NCI-H2081 treated with DMSO at 0.1 percent for 48 hours (cell line): ENCODE results near the gene LSAMP.
"Not testable (repeated sequence)": the region's sequence is repeated elsewhere in the genome, so short reads cannot be mapped to it uniquely, and the experiment has no call there.

Source experiments
- DNase-seq: peaks from one replicate; lab custom pipeline; 2025; lab: John Stamatoyannopoulos, UW

Gene LSAMP

DNA sequence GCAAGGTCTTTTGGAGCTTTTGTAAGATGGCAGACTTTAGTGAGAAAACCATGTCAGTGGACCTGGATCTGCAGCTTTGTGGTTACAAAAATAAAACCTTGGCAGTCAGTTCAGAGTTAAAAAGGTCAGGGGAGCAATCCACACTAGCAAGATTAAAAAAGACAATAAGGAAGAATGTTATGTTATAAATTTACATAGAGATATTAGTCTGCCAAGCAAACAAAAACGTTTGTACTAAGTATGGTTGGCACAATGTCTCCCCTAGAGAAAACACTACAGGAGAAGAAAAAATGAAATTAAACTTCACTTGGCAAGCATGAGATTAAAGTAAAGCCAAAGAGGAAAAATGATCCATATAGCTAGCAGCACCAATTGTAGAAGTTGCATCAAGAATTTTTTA is 205.0 kb downstream of the LSAMP start:
- no peak for DNase-seq

DNA sequence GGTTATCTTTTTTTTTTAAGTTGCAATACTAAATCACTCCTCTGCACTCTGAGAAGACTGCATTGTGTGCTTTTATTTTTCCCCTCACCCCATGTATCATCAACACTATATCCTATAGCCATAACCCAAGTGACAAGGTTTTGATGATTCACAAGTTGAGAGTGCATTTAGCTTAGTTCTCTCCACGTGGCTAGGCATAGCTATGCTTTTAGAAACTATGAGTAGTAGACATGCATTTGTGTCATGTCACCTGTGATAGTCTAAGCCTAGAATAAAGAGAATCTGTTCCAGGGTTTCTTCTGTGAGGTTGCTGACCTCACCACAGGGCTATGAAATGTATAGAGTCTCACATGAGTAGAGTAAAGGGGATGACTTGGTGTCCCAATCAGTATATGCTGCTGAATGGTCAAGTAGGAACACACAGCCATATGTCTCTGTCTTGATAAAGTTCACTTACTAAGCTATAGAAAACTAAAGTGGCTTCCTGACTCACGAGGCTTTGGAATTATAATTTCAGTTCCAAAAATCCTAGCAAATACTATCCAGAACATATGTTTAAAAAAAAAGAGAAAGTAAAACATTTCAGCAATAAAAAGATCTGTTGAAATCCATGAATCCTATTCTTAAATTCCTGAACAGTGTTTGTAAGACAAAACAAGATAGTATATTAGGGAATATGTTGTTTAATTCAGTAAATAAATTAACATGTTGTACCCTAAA is 206.3 kb downstream of the LSAMP start:
- no peak for DNase-seq

DNA sequence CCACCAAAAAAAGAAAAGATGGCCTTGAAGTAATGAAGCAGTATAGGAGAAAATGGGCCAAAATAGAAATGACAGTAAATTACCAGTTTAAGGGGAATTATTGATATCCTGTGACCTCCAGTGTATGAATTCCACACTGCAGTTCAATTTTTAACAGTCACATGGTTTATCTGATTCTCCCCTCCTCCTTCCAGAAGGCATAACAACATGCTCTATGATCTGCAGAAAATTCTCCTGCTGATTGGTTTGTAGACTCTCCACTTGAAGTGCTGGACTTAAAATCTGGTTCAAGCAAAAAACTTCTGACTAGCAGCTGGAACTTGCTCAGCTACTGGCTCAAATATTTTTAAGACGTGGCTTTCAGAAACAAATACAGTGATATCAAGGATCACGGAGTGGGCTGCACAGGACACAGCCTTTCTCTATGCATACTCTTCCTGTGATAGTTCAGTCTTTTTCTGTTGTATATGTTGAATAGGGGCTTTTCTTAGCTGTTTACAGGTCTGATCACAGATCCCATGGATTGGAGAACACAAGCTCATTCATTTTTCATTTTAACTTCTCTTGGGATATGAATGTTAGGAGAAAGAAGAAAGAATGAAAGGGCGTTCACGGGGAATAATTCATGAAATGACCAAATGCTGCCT is 211.5 kb downstream of the LSAMP start:
- DNase-seq: no peak

DNA sequence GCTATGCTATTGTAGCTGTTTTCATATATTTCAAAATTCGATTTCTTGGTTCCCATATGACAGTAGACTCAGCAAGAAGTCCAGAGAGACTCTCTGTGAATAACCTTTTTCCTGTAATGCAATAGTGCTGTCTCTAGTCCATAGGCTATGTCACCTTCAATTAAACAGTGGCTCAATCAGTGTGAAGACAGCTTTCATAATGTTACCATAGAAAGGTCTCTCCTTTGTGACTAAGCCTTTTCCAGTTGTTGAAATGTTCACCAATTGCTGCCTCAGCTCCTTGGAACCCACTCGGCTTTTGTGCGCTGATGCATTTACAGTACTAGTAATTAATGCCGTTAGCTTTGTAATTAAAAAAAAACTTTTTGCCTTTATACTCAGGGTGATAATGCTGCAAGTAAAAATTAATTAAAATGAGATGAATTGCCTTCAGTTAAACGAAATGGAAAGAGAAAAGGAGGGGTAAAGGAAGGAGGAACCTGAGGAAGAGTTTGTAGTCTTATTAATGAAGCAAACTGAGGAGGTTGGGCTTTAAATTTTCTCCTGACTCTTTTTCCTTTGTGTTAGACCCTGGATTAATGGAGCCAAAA is 214.8 kb downstream of the LSAMP start:
- DNase-seq: no peak

DNA sequence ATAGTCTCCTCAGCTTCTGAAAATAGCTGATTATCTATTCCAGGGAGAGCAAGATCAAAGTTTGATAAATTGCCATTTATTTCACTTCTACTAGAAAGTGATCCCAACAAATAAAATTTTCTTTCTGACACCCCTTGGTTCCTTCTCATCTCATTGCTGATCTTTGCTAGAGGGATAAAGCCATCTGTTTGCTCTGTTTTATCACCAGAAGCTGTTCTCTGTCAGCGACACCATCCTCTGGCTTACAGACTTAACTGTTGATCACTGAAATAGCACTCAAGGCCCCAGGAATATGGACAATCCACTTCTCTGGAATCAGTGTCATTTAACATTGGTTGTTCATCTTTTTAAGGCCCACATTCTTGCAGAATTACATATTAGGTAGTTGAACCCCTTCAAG is 219.0 kb downstream of the LSAMP start:
- no peak for DNase-seq

- DNase-seq: no peak
Measured at GRCh38 chr3:116216761-116217160, 228.5 kb downstream of the LSAMP start.

- DNase-seq: no peak
Measured at GRCh38 chr3:116211901-116212300, 233.4 kb downstream of the LSAMP start.

GRCh38 chr3:116208830-116209229 is 236.5 kb downstream of the LSAMP start:
- DNase-seq: not testable (repeated sequence)

DNA sequence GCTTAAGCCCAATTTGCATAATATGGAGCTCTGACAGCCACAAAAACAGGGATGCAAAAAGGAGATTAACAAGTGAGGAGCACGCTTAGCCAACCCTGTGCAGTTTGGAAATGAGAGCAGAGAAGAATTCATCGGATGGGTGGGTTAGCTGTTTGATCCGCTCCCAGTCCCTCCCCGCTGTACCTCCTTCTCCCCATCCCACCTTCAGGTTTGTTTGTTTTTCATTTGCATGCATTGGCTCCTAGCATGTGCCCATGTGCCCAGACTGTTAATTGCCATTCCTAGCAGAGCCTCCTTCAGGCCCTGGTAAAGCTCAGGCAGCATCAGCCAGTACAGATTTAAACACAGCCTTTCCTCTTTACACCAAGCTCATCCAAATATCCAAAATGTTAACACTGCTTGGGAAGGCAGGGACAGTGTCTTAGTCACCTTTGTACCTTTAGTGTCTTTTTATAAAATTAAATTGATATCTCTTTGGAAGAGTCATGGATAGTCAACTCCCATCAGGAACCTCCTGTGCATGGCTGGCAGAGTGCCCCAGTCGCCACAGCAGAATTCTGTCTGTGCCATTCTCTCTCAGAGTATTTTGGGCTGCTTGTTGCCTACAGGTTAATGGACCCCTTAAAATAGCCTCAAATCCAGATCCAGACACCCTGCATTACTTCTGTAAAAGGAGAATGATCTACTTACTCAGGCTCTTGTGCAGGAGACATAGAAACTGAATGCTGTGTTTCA is 244.2 kb downstream of the LSAMP start:
- no peak for DNase-seq

DNA sequence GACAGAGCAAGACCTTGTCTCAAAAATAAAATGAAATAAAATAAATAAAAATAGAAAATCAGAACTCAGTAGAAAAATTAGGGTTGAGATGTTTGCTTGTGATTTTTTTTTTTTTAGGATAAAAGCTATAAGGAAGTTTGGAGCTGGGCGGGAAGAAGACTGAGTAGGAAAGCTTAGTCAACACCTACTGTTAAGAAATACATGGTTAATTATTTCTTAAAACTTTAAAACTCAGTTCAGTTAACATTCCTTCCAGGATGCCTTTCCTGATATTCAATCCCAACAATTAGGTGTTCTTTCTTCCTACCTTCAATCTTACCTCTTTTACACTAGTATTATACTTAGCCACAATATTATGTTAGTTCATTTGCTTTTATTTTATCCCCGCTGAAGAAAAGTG is 246.2 kb downstream of the LSAMP start:
- DNase-seq: no peak

GRCh38 chr3:116198087-116198486 is 247.2 kb downstream of the LSAMP start:
- no peak for DNase-seq

GRCh38 chr3:116192464-116192863 is 252.8 kb downstream of the LSAMP start:
- DNase-seq: no peak

- no peak for DNase-seq
Measured at GRCh38 chr3:116191409-116191808, 253.9 kb downstream of the LSAMP start.

GRCh38 chr3:116190095-116190494 is 255.2 kb downstream of the LSAMP start:
- no peak for DNase-seq

GRCh38 chr3:116188231-116188785 is 257.0 kb downstream of the LSAMP start:
- no peak for DNase-seq

- DNase-seq: no peak
Measured at GRCh38 chr3:116186049-116186448, 259.2 kb downstream of the LSAMP start.

DNA sequence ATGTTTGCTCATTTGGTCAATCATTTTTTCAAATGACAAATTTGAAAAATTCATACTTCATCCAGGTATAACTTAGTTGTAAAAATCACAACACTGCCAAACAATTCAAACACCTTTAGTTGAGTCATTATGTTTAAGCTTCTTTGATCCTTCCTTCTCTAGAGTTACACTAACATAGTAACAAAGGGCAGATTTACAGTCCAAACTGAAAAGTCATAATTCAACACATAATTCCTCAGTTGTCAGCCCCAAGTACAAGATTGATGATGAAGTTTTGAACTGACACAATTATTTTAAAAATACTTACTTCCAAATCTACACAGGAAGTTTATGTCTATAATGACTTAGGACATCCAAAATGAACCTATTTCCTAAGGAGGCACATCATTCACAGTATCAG is 264.1 kb downstream of the LSAMP start:
- no peak for DNase-seq

- no peak for DNase-seq
Measured at GRCh38 chr3:116179091-116179490, 266.2 kb downstream of the LSAMP start.

DNA sequence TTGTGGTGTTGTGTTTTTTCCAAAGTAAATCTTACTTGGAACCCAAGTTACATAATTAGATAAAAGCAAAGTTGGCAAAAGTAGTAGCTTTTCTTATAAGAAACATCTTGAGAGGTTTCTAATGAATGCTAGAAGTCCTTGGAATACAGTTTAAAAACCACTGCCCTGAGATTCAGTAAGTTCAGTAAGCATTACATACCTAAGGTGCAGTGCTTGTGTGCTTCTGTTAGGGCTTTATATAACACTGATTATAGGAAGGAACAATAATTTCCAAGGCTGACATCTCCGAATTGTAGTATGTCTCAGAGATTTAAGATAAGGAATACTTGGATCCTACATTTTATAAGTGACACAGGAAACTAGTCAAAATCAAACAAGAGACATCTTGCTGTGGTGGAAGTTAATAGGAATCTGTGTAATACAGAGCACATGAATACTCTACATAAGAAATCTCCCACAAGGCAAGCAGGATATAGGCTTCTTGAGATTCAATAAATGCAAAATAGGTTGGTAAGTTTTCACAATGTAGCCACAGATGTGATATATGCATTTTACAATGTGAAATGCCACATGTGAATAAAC is 268.2 kb downstream of the LSAMP start:
- DNase-seq: no peak

DNA sequence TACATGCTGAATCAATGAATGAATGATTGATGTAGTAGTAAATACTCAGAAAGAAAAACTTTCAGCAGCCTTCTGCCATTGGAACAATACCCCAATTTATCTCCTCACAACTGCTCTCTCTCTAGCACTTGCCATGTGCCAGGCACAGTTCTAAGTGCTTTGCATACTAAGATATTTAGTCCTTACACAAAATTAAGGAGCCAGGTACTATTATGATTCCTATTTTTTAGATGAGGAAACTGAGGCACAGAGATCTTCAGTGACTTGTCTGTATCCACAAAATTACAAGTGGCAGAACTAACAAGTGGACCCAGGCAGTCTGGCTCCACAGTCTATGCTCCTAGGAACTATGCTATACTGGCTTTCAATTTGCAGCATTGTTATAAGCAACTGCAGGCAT is 279.2 kb downstream of the LSAMP start:
- DNase-seq: no peak

GRCh38 chr3:116165641-116166040 is 279.6 kb downstream of the LSAMP start:
- no peak for DNase-seq

DNA sequence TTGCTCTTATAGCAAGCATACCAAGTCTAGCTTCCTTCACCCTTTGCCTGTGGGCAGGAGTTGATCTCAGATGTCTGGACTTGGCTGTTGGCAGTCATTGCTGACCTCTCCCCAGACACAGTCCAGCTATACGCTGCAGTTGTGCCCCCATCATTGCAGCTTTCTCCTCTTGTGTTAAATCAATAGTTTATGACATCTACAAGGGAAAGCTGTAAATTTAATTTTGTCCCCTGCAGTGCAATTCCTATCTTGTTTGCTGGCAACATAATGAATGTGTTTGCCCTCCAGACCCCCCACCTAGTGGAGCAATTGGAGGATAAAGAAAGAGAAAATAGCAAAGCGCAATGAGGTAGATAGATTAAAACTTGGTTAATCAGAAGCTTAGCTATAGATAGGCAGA is 280.2 kb downstream of the LSAMP start:
- no peak for DNase-seq
